Ovary (tissue), 3 donors: Measurements from ENCODE around the gene TSGA10.

ENCODE experiments used
- EP300 ChIP-seq: sonication (generic); formaldehyde crosslinking; IDR thresholded peaks from one replicate; pipeline ENCODE4 v1.6.1; 2017; ENCODE audit warnings: antibody characterized with exemption
- TF ChIP-seq, protein P1 (sequence below), 3 donors: fragments of 450-650 bp in 2 of 3; fragments of 200-600 bp in 1 of 3; IDR thresholded peaks; one replicate each; pipeline versions ENCODE4 v1.5.1 to v1.8.0; 2016 to 2022; ENCODE audit warnings: antibody characterized with exemption in 3 of 3, mild to moderate bottlenecking in 1 of 3
- donor health status: DM: no; HTN: no; CAD: no.

DNA sequence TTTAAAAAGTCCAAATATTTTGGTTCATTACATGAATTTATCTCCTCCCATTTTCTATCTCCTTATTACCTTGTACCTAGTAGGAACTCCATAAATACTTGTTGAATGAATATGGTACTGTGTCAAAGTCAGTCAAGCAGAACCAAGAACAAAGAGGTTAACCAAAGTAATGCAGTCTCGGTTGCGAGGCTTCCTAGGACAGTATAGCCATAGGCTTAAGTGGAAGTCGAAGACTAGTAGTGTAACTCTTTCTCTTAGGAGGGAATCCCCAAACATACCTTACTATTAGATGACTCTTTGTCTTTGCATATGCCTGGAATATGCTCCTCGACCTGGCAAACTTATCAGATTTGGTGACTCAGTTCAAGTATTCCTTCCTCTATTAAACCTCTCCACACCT, 4.9 kb upstream of the TSGA10 start:
- TF ChIP-seq, protein P1, sequence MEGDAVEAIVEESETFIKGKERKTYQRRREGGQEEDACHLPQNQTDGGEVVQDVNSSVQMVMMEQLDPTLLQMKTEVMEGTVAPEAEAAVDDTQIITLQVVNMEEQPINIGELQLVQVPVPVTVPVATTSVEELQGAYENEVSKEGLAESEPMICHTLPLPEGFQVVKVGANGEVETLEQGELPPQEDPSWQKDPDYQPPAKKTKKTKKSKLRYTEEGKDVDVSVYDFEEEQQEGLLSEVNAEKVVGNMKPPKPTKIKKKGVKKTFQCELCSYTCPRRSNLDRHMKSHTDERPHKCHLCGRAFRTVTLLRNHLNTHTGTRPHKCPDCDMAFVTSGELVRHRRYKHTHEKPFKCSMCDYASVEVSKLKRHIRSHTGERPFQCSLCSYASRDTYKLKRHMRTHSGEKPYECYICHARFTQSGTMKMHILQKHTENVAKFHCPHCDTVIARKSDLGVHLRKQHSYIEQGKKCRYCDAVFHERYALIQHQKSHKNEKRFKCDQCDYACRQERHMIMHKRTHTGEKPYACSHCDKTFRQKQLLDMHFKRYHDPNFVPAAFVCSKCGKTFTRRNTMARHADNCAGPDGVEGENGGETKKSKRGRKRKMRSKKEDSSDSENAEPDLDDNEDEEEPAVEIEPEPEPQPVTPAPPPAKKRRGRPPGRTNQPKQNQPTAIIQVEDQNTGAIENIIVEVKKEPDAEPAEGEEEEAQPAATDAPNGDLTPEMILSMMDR (IDR thresholded peaks at IDR 0.05) = no peak
- TF ChIP-seq EP300 = no peak
